GM08714 (cell line): ENCODE measurements around the gene CXCL1.

Experiments
- H3K4me3 ChIP-seq: fragments of 200-500 bp; sonication (Bioruptor generic); 2 replicates; pipeline ENCODE4 v1.5.1; 2014; ENCODE audit warnings: mild to moderate bottlenecking, low read length, inconsistent platforms
- ZNF274 ChIP-seq: IDR thresholded peaks from 2 replicates; pipeline ENCODE4 v1.6.1; 2012; ENCODE audit warnings: mild to moderate bottlenecking, low read depth, low read length

CXCL1 gene

GRCh38 chr4:73908965-73909364 lies 39.8 kb downstream of the CXCL1 start:
- no peak for TF ChIP-seq ZNF274
- no peak overlapping the region for H3K4me3 ChIP-seq

GRCh38 chr4:73911746-73912145 lies 42.6 kb downstream of the CXCL1 start:
- no peak for TF ChIP-seq ZNF274
- no peak overlapping the region for H3K4me3 ChIP-seq

GRCh38 chr4:73912191-73912590 lies 43.0 kb downstream of the CXCL1 start:
- no peak for TF ChIP-seq ZNF274

GRCh38 chr4:73914071-73914470 lies 44.9 kb downstream of the CXCL1 start:
- no peak overlapping the region for H3K4me3 ChIP-seq
- no peak for TF ChIP-seq ZNF274

More at GRCh38 chr4:73912191-73912590, 43.0 kb downstream of the CXCL1 start:
- H3K4me3 ChIP-seq = no peak overlapping the region

GRCh38 chr4:73916172-73916925 lies 47.2 kb downstream of the CXCL1 start:
- no peak overlapping the region for H3K4me3 ChIP-seq
- no peak for TF ChIP-seq ZNF274

GRCh38 chr4:73917081-73917501 lies 47.9 kb downstream of the CXCL1 start:
- H3K4me3 ChIP-seq = no peak overlapping the region
- no peak for TF ChIP-seq ZNF274

- no peak for TF ChIP-seq ZNF274
- no peak overlapping the region for H3K4me3 ChIP-seq
Observed at GRCh38 chr4:73918058-73918457, 48.9 kb downstream of the CXCL1 start.

GRCh38 chr4:73919691-73920090 lies 50.5 kb downstream of the CXCL1 start:
- no peak overlapping the region for H3K4me3 ChIP-seq
- no peak for TF ChIP-seq ZNF274
